Fibroblast of upper back skin (primary cell): ENCODE data around the gene UPK3BL1.
"Not testable (repeated sequence)": the region's sequence is repeated elsewhere in the genome, so short reads cannot be mapped to it uniquely, and the experiment has no call there.

Experiments used
- DNase-seq: peaks from one replicate; pipeline ENCODE4 v3.0.0-alpha.2; 2013

Gene UPK3BL1

DNA sequence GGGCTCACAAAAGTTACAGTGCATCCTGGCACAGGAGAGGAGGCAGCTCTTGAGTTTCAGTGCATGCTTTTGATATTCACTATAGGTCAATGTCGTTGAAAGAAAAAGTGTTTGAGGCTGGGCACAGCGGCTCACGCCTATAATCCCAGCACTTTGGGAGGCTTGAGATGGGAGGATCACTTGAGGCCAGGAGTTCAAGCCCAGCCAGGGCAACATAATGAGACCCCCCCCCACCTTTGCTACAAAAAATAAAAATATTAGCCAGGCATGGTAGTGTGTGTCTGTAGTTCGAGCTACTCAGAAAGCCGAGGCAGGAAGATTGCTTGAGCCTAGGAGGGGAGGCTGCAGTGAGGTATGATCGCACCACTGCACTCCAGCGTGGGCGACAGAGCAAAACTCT is 24.5 kb downstream of the UPK3BL1 start:
- not testable (repeated sequence) for DNase-seq

GRCh38 chr7:102616507-102617125 is 26.0 kb downstream of the UPK3BL1 start, which contains the start of gene RASA4:
RASA4 (minus strand) TSS chr7:102616756; CDS start chr7:102616689, 67 bp downstream.
- not testable (repeated sequence) for DNase-seq

DNA sequence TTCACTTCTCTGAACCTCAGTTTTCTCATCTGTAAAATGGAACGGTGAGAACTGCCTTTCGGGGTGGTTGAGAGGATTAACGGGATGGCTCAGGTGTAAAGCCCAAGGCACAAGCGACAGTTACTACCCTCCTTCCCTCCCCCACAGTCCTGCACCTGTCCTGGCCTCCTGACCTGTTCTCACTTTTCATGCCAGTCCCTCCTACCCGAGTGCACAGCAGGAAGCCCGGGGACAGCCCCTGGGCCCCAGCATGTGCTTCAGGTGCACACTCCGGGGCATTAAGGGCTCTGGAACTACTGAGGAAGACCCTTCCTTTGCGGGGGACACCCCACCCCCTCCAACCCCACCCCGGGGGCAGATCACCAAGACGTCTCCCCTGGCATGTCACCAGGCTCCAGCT is 26.7 kb downstream of the UPK3BL1 start:
- DNase-seq, result not testable (repeated sequence)

- DNase-seq, result not testable (repeated sequence)
Observed at GRCh38 chr7:102614873-102615272, 27.7 kb downstream of the UPK3BL1 start.

- DNase-seq, result not testable (repeated sequence)
Observed at GRCh38 chr7:102614346-102614697, 28.3 kb downstream of the UPK3BL1 start.

- DNase-seq, result not testable (repeated sequence)
Observed at GRCh38 chr7:102613575-102614345, 28.8 kb downstream of the UPK3BL1 start.

- peak; percentile 11 for DNase-seq
Observed at GRCh38 chr7:102611675-102612325, 30.8 kb downstream of the UPK3BL1 start.

DNA sequence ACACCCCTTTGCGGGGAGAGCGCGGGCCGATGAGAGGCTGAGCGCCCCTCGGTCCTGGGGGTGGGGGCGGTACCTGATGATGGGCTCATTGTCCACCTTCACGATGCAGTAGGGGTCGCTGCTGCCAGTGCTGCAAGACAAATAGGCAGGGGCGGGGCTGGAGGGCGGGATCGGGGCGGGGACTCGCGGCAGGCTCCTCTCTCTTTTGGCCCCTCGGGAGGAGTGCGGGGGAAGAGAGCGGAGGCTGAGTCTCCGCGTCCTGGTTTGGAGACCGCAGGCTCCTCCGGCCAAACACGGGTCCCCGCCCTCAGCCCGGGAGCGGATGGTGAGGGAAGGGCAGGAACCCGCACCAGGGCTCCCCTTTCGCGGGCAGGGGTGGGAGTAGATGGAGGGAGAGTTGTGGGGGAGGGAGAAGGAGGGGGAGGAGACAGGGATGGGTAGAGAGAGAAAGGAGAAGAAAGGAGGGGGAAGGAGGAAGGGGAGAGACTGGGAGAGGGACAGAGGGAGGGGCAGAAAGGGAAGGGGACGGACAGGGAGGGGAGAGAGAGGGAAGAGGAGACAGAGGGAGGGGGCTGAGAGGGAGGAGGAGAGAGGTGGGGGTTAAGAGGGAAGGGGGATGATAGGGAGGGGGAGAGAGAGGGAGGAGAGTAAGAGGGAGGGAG is 31.4 kb downstream of the UPK3BL1 start:
- DNase-seq, result not testable (repeated sequence)

DNA sequence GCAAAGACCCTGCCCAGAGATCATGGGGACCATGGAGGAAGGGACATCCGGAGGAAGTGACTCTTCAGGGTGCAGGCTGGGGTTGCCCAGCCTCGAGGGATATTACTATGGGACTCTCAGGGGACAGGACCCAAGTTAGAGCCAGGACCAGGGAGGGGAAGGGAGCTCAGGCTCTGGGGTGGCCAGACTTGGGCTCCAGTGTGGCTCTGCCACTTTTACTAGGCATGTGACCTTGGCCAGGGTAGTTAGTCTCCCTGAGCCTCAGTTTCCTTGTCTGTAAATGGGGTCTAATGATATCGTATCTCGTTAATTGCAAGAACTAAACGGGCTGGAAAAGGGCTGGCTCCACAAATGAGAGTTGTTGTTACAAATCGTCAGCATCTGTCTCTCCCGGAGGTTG is 32.1 kb downstream of the UPK3BL1 start:
- DNase-seq, result not testable (repeated sequence)

GRCh38 chr7:102609734-102610133 is 32.9 kb downstream of the UPK3BL1 start:
- not testable (repeated sequence) for DNase-seq

- DNase-seq, result not testable (repeated sequence)
Observed at GRCh38 chr7:102606848-102607247, 35.7 kb downstream of the UPK3BL1 start.

GRCh38 chr7:102604431-102605145 is 38.0 kb downstream of the UPK3BL1 start:
- DNase-seq, result not testable (repeated sequence)

- not testable (repeated sequence) for DNase-seq
Observed at GRCh38 chr7:102602317-102602716, 40.3 kb downstream of the UPK3BL1 start.

- DNase-seq, result not testable (repeated sequence)
Observed at GRCh38 chr7:102599699-102600098, 42.9 kb downstream of the UPK3BL1 start.

GRCh38 chr7:102596036-102596435 is 46.6 kb downstream of the UPK3BL1 start:
- DNase-seq, result not testable (repeated sequence)

GRCh38 chr7:102593637-102594334 is 48.8 kb downstream of the UPK3BL1 start:
- DNase-seq, result not testable (repeated sequence)

GRCh38 chr7:102592477-102593019 is 50.0 kb downstream of the UPK3BL1 start:
- DNase-seq, result not testable (repeated sequence)

DNA sequence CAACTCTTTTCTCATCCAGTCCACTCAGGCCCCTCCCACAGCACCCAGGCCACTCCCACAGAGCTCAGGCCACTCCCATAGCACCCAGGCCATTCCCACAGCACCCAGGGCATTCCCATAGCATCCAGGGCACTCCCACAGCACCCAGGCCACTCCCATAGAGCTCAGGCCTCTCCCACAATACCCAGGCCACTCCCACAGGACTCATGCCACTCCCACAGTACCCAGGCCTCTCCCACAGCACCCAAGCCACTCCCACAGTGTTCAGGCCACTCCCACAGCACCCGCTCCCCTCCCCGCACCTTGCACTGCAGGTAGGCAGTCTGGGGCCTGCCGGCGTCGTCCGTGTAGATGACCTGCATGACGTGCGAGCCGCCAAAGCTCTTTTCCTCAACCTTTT is 52.7 kb downstream of the UPK3BL1 start:
- DNase-seq, result not testable (repeated sequence)
